ENCODE data around the gene CAMK2G.
"Not testable (repeated sequence)": the region's sequence is repeated elsewhere in the genome, so short reads cannot be mapped to it uniquely, and the experiment has no call there.

The CAMK2G gene

GRCh38 chr10:73809061-73809818, 65.1 kb downstream of the CAMK2G start:
- DNase-seq, result no peak

GRCh38 chr10:73808021-73808815, 66.1 kb downstream of the CAMK2G start:
- DNase-seq, result no peak

- no peak for DNase-seq
Observed at GRCh38 chr10:73807471-73807870, 66.9 kb downstream of the CAMK2G start.

GRCh38 chr10:73806176-73806950, 68.0 kb downstream of the CAMK2G start:
- no peak for DNase-seq

- DNase-seq, result no peak
Observed at GRCh38 chr10:73803680-73804286, 70.6 kb downstream of the CAMK2G start.

GRCh38 chr10:73802276-73802991, 71.9 kb downstream of the CAMK2G start:
- no peak for DNase-seq

GRCh38 chr10:73801253-73801590, 73.1 kb downstream of the CAMK2G start:
- DNase-seq, result no peak

- no peak for DNase-seq
Observed at GRCh38 chr10:73800560-73801252, 73.6 kb downstream of the CAMK2G start.

GRCh38 chr10:73799899-73800559, 74.3 kb downstream of the CAMK2G start:
- DNase-seq, result no peak

- no peak for DNase-seq
Observed at GRCh38 chr10:73798927-73799560, 75.3 kb downstream of the CAMK2G start.

- no peak for DNase-seq
Observed at GRCh38 chr10:73798087-73798486, 76.3 kb downstream of the CAMK2G start.

- DNase-seq, result no peak
Observed at GRCh38 chr10:73797324-73798025, 76.9 kb downstream of the CAMK2G start.

GRCh38 chr10:73796766-73797165, 77.6 kb downstream of the CAMK2G start:
- no peak for DNase-seq

GRCh38 chr10:73796035-73796434, 78.3 kb downstream of the CAMK2G start:
- not testable (repeated sequence) for DNase-seq

GRCh38 chr10:73795491-73795890, 78.9 kb downstream of the CAMK2G start:
- not testable (repeated sequence) for DNase-seq

GRCh38 chr10:73793456-73793855, 80.9 kb downstream of the CAMK2G start:
- no peak for DNase-seq

GRCh38 chr10:73791871-73792400, 82.4 kb downstream of the CAMK2G start:
- no peak for DNase-seq

GRCh38 chr10:73790886-73791625, 83.3 kb downstream of the CAMK2G start:
- DNase-seq, result no peak

GRCh38 chr10:73789659-73790055, 84.7 kb downstream of the CAMK2G start:
- no peak for DNase-seq

Data from NCI-H1436 (cell line).